VCaP (cell line): Measurements from ENCODE around the gene TRPM3.
"Not testable (repeated sequence)": the region's sequence is repeated elsewhere in the genome, so short reads cannot be mapped to it uniquely, and the experiment has no call there.

Source experiments
- H3K27ac ChIP-seq: fragments of 450-650 bp; 2 replicates; pipeline ENCODE4 v1.5.1; 2017
- TF ChIP-seq, protein P1 (sequence below): fragments of 450-650 bp; conservative IDR thresholded peaks from 2 replicates; pipeline ENCODE4 v1.5.1; 2017; ENCODE audit warnings: mild to moderate bottlenecking, moderate library complexity

Gene TRPM3

DNA sequence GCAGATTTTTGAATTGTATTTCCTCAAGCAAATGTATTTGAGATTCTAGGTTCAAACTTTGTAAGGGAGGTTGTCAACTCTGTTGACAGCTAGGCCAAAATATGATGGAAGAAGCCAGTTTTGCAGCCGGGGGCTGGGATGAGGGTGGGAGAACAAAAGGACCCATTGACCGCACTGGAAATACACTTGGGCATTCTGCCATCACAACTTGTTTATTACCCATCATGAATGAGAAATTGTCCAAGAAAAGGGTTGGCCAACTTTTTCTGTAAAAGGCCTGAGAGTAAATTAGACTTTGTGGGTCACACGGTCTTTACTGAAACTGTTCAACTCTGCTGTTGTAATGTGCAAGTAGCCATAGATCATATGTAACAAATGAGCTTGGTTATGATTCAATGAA lies 485.6 kb downstream of the TRPM3 start:
- H3K27ac ChIP-seq = no peak overlapping the region
- TF ChIP-seq, protein P1, sequence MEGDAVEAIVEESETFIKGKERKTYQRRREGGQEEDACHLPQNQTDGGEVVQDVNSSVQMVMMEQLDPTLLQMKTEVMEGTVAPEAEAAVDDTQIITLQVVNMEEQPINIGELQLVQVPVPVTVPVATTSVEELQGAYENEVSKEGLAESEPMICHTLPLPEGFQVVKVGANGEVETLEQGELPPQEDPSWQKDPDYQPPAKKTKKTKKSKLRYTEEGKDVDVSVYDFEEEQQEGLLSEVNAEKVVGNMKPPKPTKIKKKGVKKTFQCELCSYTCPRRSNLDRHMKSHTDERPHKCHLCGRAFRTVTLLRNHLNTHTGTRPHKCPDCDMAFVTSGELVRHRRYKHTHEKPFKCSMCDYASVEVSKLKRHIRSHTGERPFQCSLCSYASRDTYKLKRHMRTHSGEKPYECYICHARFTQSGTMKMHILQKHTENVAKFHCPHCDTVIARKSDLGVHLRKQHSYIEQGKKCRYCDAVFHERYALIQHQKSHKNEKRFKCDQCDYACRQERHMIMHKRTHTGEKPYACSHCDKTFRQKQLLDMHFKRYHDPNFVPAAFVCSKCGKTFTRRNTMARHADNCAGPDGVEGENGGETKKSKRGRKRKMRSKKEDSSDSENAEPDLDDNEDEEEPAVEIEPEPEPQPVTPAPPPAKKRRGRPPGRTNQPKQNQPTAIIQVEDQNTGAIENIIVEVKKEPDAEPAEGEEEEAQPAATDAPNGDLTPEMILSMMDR = no peak

DNA sequence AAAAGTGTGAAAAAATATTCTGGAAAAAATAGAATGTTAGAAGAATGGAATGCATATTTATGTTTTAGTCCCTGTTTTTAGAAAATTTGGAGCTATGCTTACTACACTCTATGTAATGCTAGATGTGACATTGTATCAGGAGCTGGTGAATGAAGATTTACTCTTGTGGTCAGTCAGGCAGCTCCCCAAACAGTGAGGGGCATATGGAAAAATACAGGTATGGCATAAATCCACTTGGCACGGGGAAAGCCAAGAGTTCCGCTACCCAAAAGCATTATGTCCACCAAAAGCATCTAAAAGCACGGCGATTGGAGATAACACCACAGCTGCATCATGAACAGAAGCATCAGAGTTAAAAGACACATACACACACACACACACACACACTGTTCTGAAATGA lies 486.7 kb downstream of the TRPM3 start:
- TF ChIP-seq, protein P1 = no peak

DNA sequence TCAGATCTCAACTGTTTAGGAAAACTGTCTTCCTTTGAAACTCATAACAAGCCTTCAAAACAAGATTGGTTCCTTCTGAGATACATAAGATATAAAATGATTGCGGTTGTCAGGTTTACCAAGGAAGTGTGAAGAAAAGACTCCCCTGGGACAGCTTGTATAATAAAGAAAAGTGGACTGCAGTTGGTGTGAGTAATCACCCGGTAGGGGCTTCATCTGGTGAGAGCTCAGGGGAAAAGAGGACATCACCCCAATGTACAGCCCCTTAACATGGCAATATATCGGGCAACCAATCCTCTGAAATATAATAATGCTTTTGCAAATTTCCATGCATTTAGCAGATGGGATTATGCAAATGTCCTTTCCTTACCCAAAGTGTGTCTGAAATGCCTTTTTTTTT lies 490.4 kb downstream of the TRPM3 start:
- no peak overlapping the region for H3K27ac ChIP-seq
- TF ChIP-seq, protein P1 = no peak

More for the DNA sequence above, 486.7 kb downstream of the TRPM3 start:
- no peak overlapping the region for H3K27ac ChIP-seq

DNA sequence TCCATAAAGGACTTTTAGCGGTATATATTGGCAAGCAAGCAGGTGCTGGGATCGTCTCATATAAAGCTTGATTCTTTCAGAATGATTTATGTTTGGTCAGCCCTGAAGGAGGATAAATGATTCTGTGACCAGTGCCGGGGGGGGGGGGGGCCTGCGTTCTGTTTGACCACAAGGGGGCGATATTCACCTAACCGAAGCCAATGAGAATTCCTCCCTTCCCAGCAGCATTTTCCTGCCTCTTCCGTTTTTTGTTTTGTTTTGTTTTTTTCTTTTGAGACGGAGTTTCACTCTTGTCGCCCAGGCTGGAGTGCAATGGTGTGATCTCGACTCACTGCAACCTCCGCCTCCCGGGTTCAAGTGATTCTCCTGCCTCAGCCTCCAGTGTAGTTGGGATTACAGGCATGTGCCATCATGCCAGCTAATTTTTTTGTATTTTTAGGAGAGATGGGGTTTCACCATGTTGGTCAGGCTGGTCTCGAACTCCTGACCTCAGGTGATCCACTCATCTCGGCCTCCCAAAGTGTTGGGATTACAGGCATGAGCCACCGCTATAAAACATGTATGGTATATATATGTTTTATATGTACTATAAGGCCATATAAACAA lies 492.2 kb downstream of the TRPM3 start:
- not testable (repeated sequence) for H3K27ac ChIP-seq

DNA sequence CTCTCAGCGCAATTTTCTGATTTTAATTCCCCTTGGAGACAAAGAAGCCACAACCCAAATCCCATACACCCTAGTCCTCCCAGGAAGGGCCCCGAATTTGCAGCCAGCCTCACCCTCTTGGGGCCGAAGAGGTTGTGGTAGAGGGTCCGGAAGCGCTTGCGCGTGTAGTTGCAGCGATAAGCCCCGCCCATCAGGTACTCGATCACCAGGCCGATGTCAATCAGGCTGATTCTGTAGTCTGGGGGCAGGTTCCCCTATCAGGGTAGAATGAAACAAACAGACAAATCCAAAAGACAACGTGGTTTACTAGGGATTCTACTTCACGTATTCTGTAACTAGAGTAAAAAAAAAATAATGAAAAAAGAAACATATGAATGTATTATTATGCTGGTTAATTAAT lies 496.3 kb downstream of the TRPM3 start:
- TF ChIP-seq, protein P1 = no peak
- no peak overlapping the region for H3K27ac ChIP-seq

More for the DNA sequence above, 492.2 kb downstream of the TRPM3 start:
- TF ChIP-seq, protein P1 = peak; percentile 49

DNA sequence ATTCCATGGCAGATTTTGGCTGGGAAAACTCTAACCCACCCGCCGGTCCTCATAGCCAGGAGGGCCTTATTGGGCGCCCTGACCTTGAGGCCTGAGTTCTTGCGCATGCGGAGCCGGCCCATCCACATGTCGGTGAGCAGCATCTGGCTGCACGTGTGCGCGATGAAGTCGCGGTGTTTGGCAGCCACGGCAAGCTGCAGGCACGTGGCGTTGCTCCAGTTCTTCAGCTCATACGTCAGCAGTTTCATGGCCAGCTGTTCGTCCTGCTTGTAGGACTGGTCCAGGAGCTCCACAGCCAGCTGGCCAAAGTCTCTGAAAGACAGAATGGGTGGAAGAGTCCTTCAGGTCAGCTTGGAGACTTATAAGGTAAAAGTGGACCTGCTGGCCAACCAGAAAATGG lies 502.6 kb downstream of the TRPM3 start:
- TF ChIP-seq, protein P1 = no peak
- no peak overlapping the region for H3K27ac ChIP-seq

DNA sequence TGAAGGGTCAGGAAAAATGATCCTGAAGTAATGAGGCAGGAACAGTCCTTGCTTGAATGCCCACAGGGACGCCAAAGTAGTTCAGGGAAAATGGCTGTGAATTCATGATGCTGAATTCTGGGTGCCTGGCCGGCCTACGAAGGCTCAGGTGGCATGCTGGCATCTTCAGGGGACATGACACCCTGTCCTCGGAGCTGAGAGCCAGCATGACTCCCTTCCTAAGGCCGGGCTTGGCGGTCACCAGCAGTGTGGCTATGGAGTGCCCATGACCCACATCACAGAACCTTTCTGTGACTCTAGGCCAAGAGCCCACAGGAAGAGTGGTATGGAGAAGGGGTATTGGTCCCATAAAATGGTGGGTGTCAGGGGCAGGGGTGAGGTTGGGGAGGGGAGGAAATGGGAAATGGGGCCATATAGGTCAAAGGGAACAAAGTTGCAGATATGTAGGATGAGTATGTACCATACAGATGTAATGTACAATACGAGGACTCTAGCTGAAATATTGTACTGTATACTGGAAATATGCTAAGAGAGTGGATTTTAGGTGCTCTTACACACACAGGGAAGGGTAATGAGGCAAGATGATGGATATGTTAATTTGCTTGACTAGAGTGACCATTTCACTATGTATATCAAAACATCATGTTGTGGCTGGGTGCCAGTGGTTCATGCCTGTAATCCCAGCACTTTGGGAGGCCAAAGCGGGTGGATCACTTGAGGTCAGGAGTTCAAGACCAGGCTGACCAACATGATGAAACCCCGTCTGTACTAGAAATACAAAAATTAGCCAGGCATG lies 504.2 kb downstream of the TRPM3 start:
- TF ChIP-seq, protein P1 = no peak

More for the DNA sequence above, 504.2 kb downstream of the TRPM3 start:
- H3K27ac ChIP-seq = no peak overlapping the region
